Lower leg skin (tissue), 3 donors: ENCODE data around the gene KLHL35.

Source experiments
- CTCF ChIP-seq, 3 donors: fragments of 450-650 bp; IDR thresholded peaks; one replicate each; pipeline ENCODE4 v1.5.1; 2016; ENCODE audit warnings: antibody characterized with exemption in 3 of 3, mild to moderate bottlenecking in 3 of 3, moderate library complexity in 2 of 3
- POLR2A ChIP-seq, 2 donors: fragments of 450-650 bp; IDR thresholded peaks; one replicate each; pipeline ENCODE4 v1.6.1; 2016 to 2017; ENCODE audit warnings: antibody characterized with exemption in 2 of 2, mild to moderate bottlenecking in 1 of 2, moderate library complexity in 1 of 2

GRCh38 chr11:75449271-75449670 lies 16.3 kb upstream of the KLHL35 start:
- TF ChIP-seq CTCF (IDR thresholded peaks at IDR 0.05) (no peak), POLR2A (IDR thresholded peaks at IDR 0.05) (no peak)
